ENCODE measurements around the gene SPAG9.

GRCh38 chr17:50949128-50949988, 171.3 kb downstream of the SPAG9 start:
- TF ChIP-seq LEF1 (IDR thresholded peaks at IDR 0.05; ENCODE audit: borderline replicate concordance) (no peak), HDGF (IDR thresholded peaks at IDR 0.05; ENCODE audit: borderline replicate concordance) (no peak), CTBP1 (IDR thresholded peaks at IDR 0.05; ENCODE audit: borderline replicate concordance) (no peak), BHLHE40 (IDR thresholded peaks at IDR 0.05; ENCODE audit: borderline replicate concordance) (no peak)

Measured in HEK293T (cell line).